Measurements from ENCODE around the gene CHCHD10. TPM values are rescaled to one million over a fixed set of nuclear protein-coding genes. Genes with fewer than 3 reads are reported as not detected.

CHCHD10 gene
- total and polyA plus RNA-seq, 4 donors, result 16.6 to 174 (median 82.5) TPM

GRCh38 chr22:23744001-23744400 lies 23.8 kb downstream of the CHCHD10 start:
- no peak overlapping the region for H3K27ac ChIP-seq (ENCODE audit: low read depth in 1 of 2, low read length in 1 of 2)
- H3K4me3 ChIP-seq, result no peak overlapping the region
- no peaks in the 10 kb centered on the region for H3K4me1 ChIP-seq (ENCODE audit: control insufficient read depth in 5 of 5, insufficient read depth in 5 of 5, low read length in 5 of 5)
- H3K36me3 ChIP-seq (ENCODE audit: control insufficient read depth in 4 of 4, insufficient read depth in 4 of 4, low read length in 4 of 4), result peaks cover 6 to 33% (median 28%) of the 10 kb centered on the region in 4 donors
- 95 to 97% methylated on average over 13 of the region's 13 CpGs for WGBS, 2 donors
- ATAC-seq (ENCODE audit: insufficient read depth, low FRiP score) (no peak), DNase-seq (no peak)
- H3K9me3 ChIP-seq (ENCODE audit: control insufficient read depth in 4 of 4, insufficient read depth in 3 of 4, low read length in 3 of 4), result peaks cover 0 to 8% (median 0%) of the 10 kb centered on the region in 4 donors
- no peak for TF ChIP-seq CTCF (IDR thresholded peaks at IDR 0.05; ENCODE audit: control extremely low read depth, extremely low read depth)
- no peaks in the 10 kb centered on the region for H3K27me3 ChIP-seq (ENCODE audit: control insufficient read depth in 3 of 3, insufficient read depth in 3 of 3, low read length in 2 of 3)
- no peak overlapping the region for H3K9ac ChIP-seq (ENCODE audit: insufficient read depth in 1 of 2, low read length in 2 of 2)

- Histone ChIP-seq H3K4me1 (ENCODE audit: control insufficient read depth in 5 of 5, insufficient read depth in 5 of 5, low read length in 5 of 5) (no peaks in the 10 kb centered on the region), H3K4me3 (no peak overlapping the region), H3K9me3 (ENCODE audit: control insufficient read depth in 4 of 4, insufficient read depth in 3 of 4, low read length in 3 of 4) (peaks cover 0 to 8% (median 0%) of the 10 kb centered on the region in 4 donors), H3K36me3 (ENCODE audit: control insufficient read depth in 4 of 4, insufficient read depth in 4 of 4, low read length in 4 of 4) (peaks cover 6 to 33% (median 28%) of the 10 kb centered on the region in 4 donors), H3K27ac (ENCODE audit: low read depth in 1 of 2, low read length in 1 of 2) (no peak overlapping the region), H3K27me3 (ENCODE audit: control insufficient read depth in 3 of 3, insufficient read depth in 3 of 3, low read length in 2 of 3) (no peaks in the 10 kb centered on the region), H3K9ac (ENCODE audit: insufficient read depth in 1 of 2, low read length in 2 of 2) (no peak overlapping the region)
- DNase-seq (peak in 1 of 3 donors; percentile 8), ATAC-seq (ENCODE audit: insufficient read depth, low FRiP score) (no peak)
- 65 to 67% methylated on average over 2 of the region's 2 CpGs for WGBS, 2 donors
- no peak for TF ChIP-seq CTCF (IDR thresholded peaks at IDR 0.05; ENCODE audit: control extremely low read depth, extremely low read depth)
Observed at GRCh38 chr22:23743303-23743705, 24.5 kb downstream of the CHCHD10 start.

GRCh38 chr22:23742505-23743264 lies 25.1 kb downstream of the CHCHD10 start:
- ATAC-seq (ENCODE audit: insufficient read depth, low FRiP score) (no peak), DNase-seq (no peak)
- H3K9ac ChIP-seq (ENCODE audit: insufficient read depth in 1 of 2, low read length in 2 of 2), result no peak overlapping the region
- no peaks in the 10 kb centered on the region for H3K27me3 ChIP-seq (ENCODE audit: control insufficient read depth in 3 of 3, insufficient read depth in 3 of 3, low read length in 2 of 3)
- H3K4me1 ChIP-seq (ENCODE audit: control insufficient read depth in 5 of 5, insufficient read depth in 5 of 5, low read length in 5 of 5), result no peaks in the 10 kb centered on the region
- H3K27ac ChIP-seq (ENCODE audit: low read depth in 1 of 2, low read length in 1 of 2), result peak overlapping the region in 1 of 2 donors; percentile 5
- 79 to 85% methylated on average over 7 of the region's 7 CpGs for WGBS, 2 donors
- H3K4me3 ChIP-seq, result no peak overlapping the region
- TF ChIP-seq CTCF (IDR thresholded peaks at IDR 0.05; ENCODE audit: control extremely low read depth, extremely low read depth), result no peak
- peaks cover 0 to 8% (median 0%) of the 10 kb centered on the region in 4 donors for H3K9me3 ChIP-seq (ENCODE audit: control insufficient read depth in 4 of 4, insufficient read depth in 3 of 4, low read length in 3 of 4)
- H3K36me3 ChIP-seq (ENCODE audit: control insufficient read depth in 4 of 4, insufficient read depth in 4 of 4, low read length in 4 of 4), result peaks cover 6 to 33% (median 28%) of the 10 kb centered on the region in 4 donors

All from lung (tissue), 12 donors.